Transverse colon (tissue), 4 donors: ENCODE measurements around the gene CDK13. TPM values are rescaled to one million over a fixed set of nuclear protein-coding genes. Genes with fewer than 3 reads are reported as not detected.
A peak's percentile ranks its signal among the peaks of the same experiment; 100 is the strongest.
"Not testable (repeated sequence)": the region's sequence is repeated elsewhere in the genome, so short reads cannot be mapped to it uniquely, and the experiment has no call there.

Experiments
- DNase-seq: peaks from one replicate; pipeline ENCODE4 v3.0.0-alpha.2; 2019
- H3K27ac ChIP-seq, 4 donors: fragments of 200-600 bp; sonication (generic); 2 replicates each; pipeline ENCODE4 v1.5.1; 2016 to 2018; ENCODE audit warnings: inconsistent platforms in 4 of 4
- H3K27me3 ChIP-seq: fragments of 200-600 bp; sonication (generic); 2 replicates; pipeline ENCODE4 v1.5.1; 2017; ENCODE audit warnings: inconsistent platforms
- H3K36me3 ChIP-seq, 4 donors: fragments of 200-600 bp; sonication (generic); 2 replicates each; pipeline ENCODE4 v1.5.1; 2017 to 2019; ENCODE audit warnings: inconsistent platforms in 4 of 4
- H3K4me1 ChIP-seq, 4 donors: fragments of 200-600 bp; sonication (generic); 2 replicates each; pipeline ENCODE4 v1.5.1; 2017 to 2020; ENCODE audit warnings: inconsistent platforms in 4 of 4
- H3K4me3 ChIP-seq, 4 donors: fragments of 200-600 bp; sonication (generic); 1 replicate in 1 of 4; 2 replicates in 3 of 4; pipeline versions ENCODE4 v1.5.1 to v1.6.1; 2017 to 2019; ENCODE audit warnings: inconsistent platforms in 4 of 4
- H3K9me3 ChIP-seq, 2 donors: fragments of 200-600 bp; sonication (generic); 2 replicates each; pipeline ENCODE4 v1.5.1; 2017 to 2019; ENCODE audit warnings: inconsistent platforms in 2 of 2
- CTCF ChIP-seq, 5 experiments: fragments of 200-600 bp in 3 of 5; fragments of 450-650 bp in 2 of 5; sonication (generic) in 3 of 5; IDR thresholded peaks; 1 replicate in 2 of 5; 2 replicates in 3 of 5; pipeline ENCODE4 v1.5.1; 2016 to 2017; ENCODE audit warnings: antibody characterized with exemption in 5 of 5, inconsistent platforms in 3 of 5, mild to moderate bottlenecking in 2 of 5, moderate library complexity in 1 of 5
- EP300 ChIP-seq: sonication (generic); formaldehyde crosslinking; IDR thresholded peaks from one replicate; pipeline ENCODE4 v1.6.1; 2017; ENCODE audit warnings: antibody characterized with exemption, low read depth
- POLR2A ChIP-seq: fragments of 450-650 bp; IDR thresholded peaks from one replicate; pipeline ENCODE4 v1.6.1; 2016; ENCODE audit warnings: antibody characterized with exemption, mild to moderate bottlenecking, moderate library complexity
- POLR2AphosphoS5 ChIP-seq, 3 donors: sonication (generic); formaldehyde crosslinking; IDR thresholded peaks; one replicate each; pipeline ENCODE4 v1.6.1; 2016; ENCODE audit warnings: antibody characterized with exemption in 3 of 3
- WGBS, 2 donors: methylation state at CpG; one replicate each; pipeline ENCODE4 v1.1.5; 2018; ENCODE audit warnings: low coverage in 1 of 2; 5-methylcytosine and 5-hydroxymethylcytosine counted together
- in situ Hi-C, 4 donors: fragments of 200-750 bp; cut with MboI; loops; one replicate each; pipeline versions ENCODE4 v1.15.0 to v1.15.1; 2017; ENCODE audit warnings: low sequenced_read_pairs in 3 of 4, low pct_ligation_motif_present in 1 of 4, low pct_unique_long_range_greater_than_20kb in 1 of 4
- intact Hi-C: fragments of 100-400 bp; cut with DNase I; formaldehyde crosslinking; loops from one replicate; pipeline ENCODE4 v1.15.1; 2023; ENCODE audit warnings: low total_unique reads
- total RNA-seq, 4 donors: library from RNA; depleted of rRNA; stranded (reverse); fragments of >200 nt; gene quantifications; one replicate each; pipeline ENCODE4 v1.1.0, GENCODE V29; 2016

CDK13 gene
- total RNA-seq, 4 donors from 2014 or later: 102 to 192 (median 128) TPM

- H3K4me1 ChIP-seq: peaks cover 0 to 9% (median 7%) of the 10 kb centered on the region in 4 donors
- no peak overlapping the region for H3K27ac ChIP-seq
- H3K27me3 ChIP-seq: no peaks in the 10 kb centered on the region
- DNase-seq: no peak
- WGBS, 2 donors: 86 to 90% methylated on average over 5 of the region's 5 CpGs
- TF ChIP-seq POLR2AphosphoS5 (IDR thresholded peaks at IDR 0.05) (no peak), POLR2A (no peak), EP300 (no peak), CTCF (IDR thresholded peaks at IDR 0.05) (no peak)
- intact Hi-C loops: no loop called here
- H3K4me3 ChIP-seq: no peak overlapping the region
- H3K36me3 ChIP-seq: no peaks in the 10 kb centered on the region
- in situ Hi-C loops: no loop called here
- no peaks in the 10 kb centered on the region for H3K9me3 ChIP-seq
Measured at GRCh38 chr7:40138973-40139372, 188.9 kb downstream of the CDK13 start.

GRCh38 chr7:40139891-40140290 lies 189.8 kb downstream of the CDK13 start:
- intact Hi-C loops, H3K27ac ChIP-seq, H3K27me3 ChIP-seq, in situ Hi-C loops, H3K4me3 ChIP-seq, DNase-seq, H3K36me3 ChIP-seq, H3K9me3 ChIP-seq: not testable (repeated sequence)
- 93 to 95% methylated on average over 13 of the region's 13 CpGs for WGBS, 2 donors
- H3K4me1 ChIP-seq: peaks cover 0 to 11% (median 7%) of the 10 kb centered on the region in 4 donors

GRCh38 chr7:40141916-40142315 lies 191.9 kb downstream of the CDK13 start:
- intact Hi-C loops, H3K9me3 ChIP-seq, H3K36me3 ChIP-seq, DNase-seq, H3K4me3 ChIP-seq, in situ Hi-C loops, H3K27me3 ChIP-seq: not testable (repeated sequence)
- Histone ChIP-seq H3K27ac (peak overlapping the region in 3 of 4 donors; percentile 29 to 44 (median 30)), H3K4me1 (peaks cover 0 to 10% (median 0%) of the 10 kb centered on the region in 4 donors)
- 65 to 79% methylated on average over 5 of the region's 5 CpGs for WGBS, 2 donors

GRCh38 chr7:40145596-40146130 lies 195.6 kb downstream of the CDK13 start:
- 44 to 52% methylated on average over 3 of the region's 3 CpGs for WGBS, 2 donors
- H3K36me3 ChIP-seq, DNase-seq, H3K27me3 ChIP-seq, intact Hi-C loops, in situ Hi-C loops, H3K4me3 ChIP-seq, H3K9me3 ChIP-seq: not testable (repeated sequence)
- H3K27ac ChIP-seq: peak overlapping the region; percentile 10 to 57 (median 22)
- H3K4me1 ChIP-seq: peaks cover 0 to 10% (median 0%) of the 10 kb centered on the region in 4 donors

GRCh38 chr7:40147371-40148246 lies 197.6 kb downstream of the CDK13 start:
- no peak for DNase-seq
- Histone ChIP-seq H3K27ac (no peak overlapping the region), H3K9me3 (no peaks in the 10 kb centered on the region), H3K36me3 (no peaks in the 10 kb centered on the region), H3K4me3 (no peak overlapping the region), H3K27me3 (no peaks in the 10 kb centered on the region), H3K4me1 (peaks cover 0 to 23% (median 1%) of the 10 kb centered on the region in 4 donors)
- in situ Hi-C loops (no loop called here), intact Hi-C loops (no loop called here)
- WGBS, 2 donors: 89 to 90% methylated on average over 11 to 19 of the region's 19 CpGs
- TF ChIP-seq EP300: no peak
- no peak for TF ChIP-seq CTCF (IDR thresholded peaks at IDR 0.05)
- no peak for TF ChIP-seq POLR2AphosphoS5 (IDR thresholded peaks at IDR 0.05)
- no peak for TF ChIP-seq POLR2A

- peaks cover 0 to 23% (median 1%) of the 10 kb centered on the region in 4 donors for H3K4me1 ChIP-seq
- 89% methylated on average over 7 of the region's 7 CpGs; no CpG with 5 or more reads in 1 of the 2 donors for WGBS, 2 donors
- in situ Hi-C loops, intact Hi-C loops, H3K27ac ChIP-seq, H3K36me3 ChIP-seq, H3K27me3 ChIP-seq, H3K9me3 ChIP-seq, H3K4me3 ChIP-seq, DNase-seq: not testable (repeated sequence)
Measured at GRCh38 chr7:40148247-40148580, 198.2 kb downstream of the CDK13 start.
